Measurements from ENCODE around the gene DCAF8L2. TPM values are rescaled to one million over a fixed set of nuclear protein-coding genes. Genes with fewer than 3 reads are reported as not detected.
"Not testable (repeated sequence)": the region's sequence is repeated elsewhere in the genome, so short reads cannot be mapped to it uniquely, and the experiment has no call there.

Gene DCAF8L2
- 0.29 TPM in 1 of 2 replicates, not detected in the other for total RNA-seq
- long read RNA-seq: 0 reads

DNA sequence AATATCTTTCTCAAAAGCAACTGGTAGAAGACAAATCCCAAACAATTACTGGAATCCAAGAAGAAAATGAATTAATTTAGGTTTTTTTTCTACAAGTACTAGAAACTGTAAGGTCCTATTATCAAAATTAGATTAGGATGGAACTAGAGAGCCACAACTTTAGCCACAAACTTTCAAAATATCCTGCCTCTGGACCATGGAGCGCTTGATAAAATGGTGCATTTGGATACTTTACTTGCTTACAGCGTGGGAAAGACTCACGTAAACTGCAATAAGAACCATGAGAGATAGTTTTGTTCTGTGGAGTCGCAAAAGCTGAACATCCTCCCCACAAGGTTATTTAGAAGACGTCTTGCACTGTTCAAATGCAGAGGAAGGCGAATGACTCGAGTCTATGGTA lies at the start of gene DCAF8L2:
Gene DCAF8L2, plus strand, starts transcription at position 301 of the 400 bp plus-strand sequence. CDS start 156,552 bp downstream, outside the sequence.
- no peaks in the 10 kb centered on the region for H3K27me3 Mint-ChIP-seq
- TF ChIP-seq, protein P1, sequence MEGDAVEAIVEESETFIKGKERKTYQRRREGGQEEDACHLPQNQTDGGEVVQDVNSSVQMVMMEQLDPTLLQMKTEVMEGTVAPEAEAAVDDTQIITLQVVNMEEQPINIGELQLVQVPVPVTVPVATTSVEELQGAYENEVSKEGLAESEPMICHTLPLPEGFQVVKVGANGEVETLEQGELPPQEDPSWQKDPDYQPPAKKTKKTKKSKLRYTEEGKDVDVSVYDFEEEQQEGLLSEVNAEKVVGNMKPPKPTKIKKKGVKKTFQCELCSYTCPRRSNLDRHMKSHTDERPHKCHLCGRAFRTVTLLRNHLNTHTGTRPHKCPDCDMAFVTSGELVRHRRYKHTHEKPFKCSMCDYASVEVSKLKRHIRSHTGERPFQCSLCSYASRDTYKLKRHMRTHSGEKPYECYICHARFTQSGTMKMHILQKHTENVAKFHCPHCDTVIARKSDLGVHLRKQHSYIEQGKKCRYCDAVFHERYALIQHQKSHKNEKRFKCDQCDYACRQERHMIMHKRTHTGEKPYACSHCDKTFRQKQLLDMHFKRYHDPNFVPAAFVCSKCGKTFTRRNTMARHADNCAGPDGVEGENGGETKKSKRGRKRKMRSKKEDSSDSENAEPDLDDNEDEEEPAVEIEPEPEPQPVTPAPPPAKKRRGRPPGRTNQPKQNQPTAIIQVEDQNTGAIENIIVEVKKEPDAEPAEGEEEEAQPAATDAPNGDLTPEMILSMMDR (IDR thresholded peaks at IDR 0.05; ENCODE audit: unreplicated experiment): no peak
- no peak for DNase-seq (ENCODE audit: low spot score, unreplicated experiment)
- H3K36me3 Mint-ChIP-seq (ENCODE audit: insufficient read depth): no peaks in the 10 kb centered on the region
- no peak within 1 kb of the TSS for H3K27ac Mint-ChIP-seq
- H3K4me1 Mint-ChIP-seq (ENCODE audit: low read depth): peaks cover 7% of the 10 kb centered on the region
- H3K9me3 Mint-ChIP-seq (ENCODE audit: low read depth): peaks cover 18% of the 10 kb centered on the region
- no peak within 1 kb of the TSS for H3K4me3 Mint-ChIP-seq (ENCODE audit: low read depth)

DNA sequence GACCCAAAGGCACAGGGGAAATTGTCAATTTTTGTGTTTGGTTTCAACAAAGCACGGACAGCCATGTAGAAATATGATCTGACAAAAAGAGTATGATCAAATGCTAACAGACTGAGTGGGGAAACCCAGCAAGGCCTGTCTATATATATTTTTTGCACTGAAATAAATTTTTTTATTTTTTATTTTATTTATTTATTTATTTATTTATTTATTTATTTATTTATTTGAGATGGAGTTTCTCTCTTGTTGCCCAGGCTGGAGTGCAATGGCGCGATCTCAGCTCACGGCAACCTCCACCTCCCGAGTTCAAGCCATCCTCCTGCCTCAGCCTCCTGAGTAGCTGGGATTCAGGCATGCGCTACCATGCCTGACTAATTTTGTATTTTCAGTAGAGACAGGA lies 49.0 kb upstream of the DCAF8L2 start:
- not testable (repeated sequence) for H3K4me1 Mint-ChIP-seq (ENCODE audit: low read depth); H3K4me3 Mint-ChIP-seq (ENCODE audit: low read depth); DNase-seq (ENCODE audit: low spot score, unreplicated experiment); H3K36me3 Mint-ChIP-seq (ENCODE audit: insufficient read depth); H3K27me3 Mint-ChIP-seq; H3K27ac Mint-ChIP-seq
- H3K9me3 Mint-ChIP-seq (ENCODE audit: low read depth): peaks cover 25% of the 10 kb centered on the region

DNA sequence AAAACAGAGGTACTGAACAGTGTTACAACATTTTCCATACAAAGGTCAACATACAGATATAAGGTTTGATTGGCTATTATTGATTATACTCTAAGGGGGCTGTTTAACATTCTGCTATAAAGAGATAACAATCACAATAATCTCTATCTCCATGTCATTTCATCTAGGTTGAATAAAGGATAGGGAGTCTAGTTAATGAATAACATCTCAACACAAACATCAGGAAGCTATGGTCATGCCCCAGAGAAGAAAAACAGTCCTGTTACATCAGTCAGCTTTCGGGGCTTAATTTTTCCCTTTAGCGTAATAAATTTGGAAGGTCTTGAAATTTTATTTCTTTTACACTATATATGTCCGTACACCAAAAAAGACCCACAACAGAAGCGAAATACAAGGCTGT lies 41.5 kb upstream of the DCAF8L2 start:
- Mint-ChIP-seq H3K9me3 (ENCODE audit: low read depth) (peaks cover 45% of the 10 kb centered on the region), H3K36me3 (ENCODE audit: insufficient read depth) (peaks cover 1% of the 10 kb centered on the region), H3K27me3 (no peaks in the 10 kb centered on the region), H3K4me3 (ENCODE audit: low read depth) (no peak overlapping the region), H3K4me1 (ENCODE audit: low read depth) (peaks cover 7% of the 10 kb centered on the region), H3K27ac (peak overlapping the region; percentile 35)
- no peak for DNase-seq (ENCODE audit: low spot score, unreplicated experiment)
- TF ChIP-seq, protein P1 (IDR thresholded peaks at IDR 0.05; ENCODE audit: unreplicated experiment): no peak

DNA sequence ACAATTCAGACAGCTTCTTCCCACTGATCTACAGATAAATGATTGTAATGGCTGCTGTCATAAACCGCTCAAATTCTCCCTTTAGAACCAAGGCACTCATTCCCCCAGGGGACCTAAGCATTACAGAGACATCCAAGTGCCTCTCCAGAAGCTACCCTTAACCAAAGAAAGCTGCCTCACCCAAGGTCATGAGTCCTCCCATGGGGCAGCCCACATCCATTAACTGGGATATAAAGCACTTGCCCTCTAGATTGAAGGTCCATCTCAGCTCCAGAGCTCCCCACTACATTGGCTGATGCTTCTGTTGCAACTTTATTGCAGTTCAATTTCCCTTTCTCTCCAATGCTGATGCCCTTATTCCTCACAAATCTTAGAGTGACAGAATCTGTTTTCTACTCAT lies 40.5 kb upstream of the DCAF8L2 start:
- H3K9me3 Mint-ChIP-seq (ENCODE audit: low read depth): peaks cover 42% of the 10 kb centered on the region
- H3K27me3 Mint-ChIP-seq: no peaks in the 10 kb centered on the region
- TF ChIP-seq, protein P1 (IDR thresholded peaks at IDR 0.05; ENCODE audit: unreplicated experiment): no peak
- H3K36me3 Mint-ChIP-seq (ENCODE audit: insufficient read depth): peaks cover 1% of the 10 kb centered on the region
- no peak overlapping the region for H3K4me3 Mint-ChIP-seq (ENCODE audit: low read depth)
- peaks cover 7% of the 10 kb centered on the region for H3K4me1 Mint-ChIP-seq (ENCODE audit: low read depth)
- no peak for DNase-seq (ENCODE audit: low spot score, unreplicated experiment)
- H3K27ac Mint-ChIP-seq: no peak overlapping the region

DNA sequence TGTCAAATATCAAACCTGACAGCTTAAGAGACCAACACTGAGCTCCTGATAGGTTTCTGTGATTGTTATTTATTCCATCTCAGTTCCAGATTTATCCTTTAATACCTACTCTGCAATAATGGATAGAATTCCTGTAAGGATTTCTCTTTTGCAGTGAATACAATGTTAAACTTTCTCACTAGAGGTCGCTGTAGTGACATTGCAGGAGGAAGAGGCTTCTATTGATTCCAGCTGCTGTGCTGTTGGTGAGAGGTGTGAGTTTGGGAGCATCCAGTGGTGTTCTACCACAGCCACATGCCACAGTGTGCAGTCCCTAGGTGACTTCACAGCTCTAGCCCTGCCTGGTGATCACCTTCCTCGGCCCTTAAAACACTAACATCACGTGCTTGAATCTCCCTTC lies 34.6 kb upstream of the DCAF8L2 start:
- H3K4me1 Mint-ChIP-seq (ENCODE audit: low read depth): peaks cover 3% of the 10 kb centered on the region
- H3K4me3 Mint-ChIP-seq (ENCODE audit: low read depth): no peak overlapping the region
- no peak for DNase-seq (ENCODE audit: low spot score, unreplicated experiment)
- H3K27ac Mint-ChIP-seq: no peak overlapping the region
- TF ChIP-seq, protein P1 (IDR thresholded peaks at IDR 0.05; ENCODE audit: unreplicated experiment): peak; percentile 57
- H3K36me3 Mint-ChIP-seq (ENCODE audit: insufficient read depth): peaks cover 1% of the 10 kb centered on the region
- peaks cover 36% of the 10 kb centered on the region for H3K9me3 Mint-ChIP-seq (ENCODE audit: low read depth)
- no peaks in the 10 kb centered on the region for H3K27me3 Mint-ChIP-seq

DNA sequence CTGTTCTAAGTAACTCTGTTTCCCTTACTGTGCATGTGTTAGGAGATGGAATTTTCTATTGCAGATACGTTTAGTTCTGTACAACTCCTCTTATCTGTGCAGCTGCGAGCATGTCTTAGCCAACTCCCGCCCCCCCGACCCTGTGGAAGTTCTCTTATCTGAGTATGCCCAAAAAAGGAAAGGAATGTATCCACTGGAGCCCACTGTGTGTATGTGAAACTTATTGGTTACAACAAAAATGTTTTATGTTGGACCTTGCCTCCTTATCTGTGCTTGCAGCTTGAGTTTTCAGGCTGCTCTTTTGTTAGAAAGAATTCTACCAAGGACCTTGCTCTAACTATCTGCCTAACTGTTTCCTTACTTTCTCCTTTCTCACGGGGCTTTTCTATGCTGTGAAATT lies 24.2 kb upstream of the DCAF8L2 start:
- Mint-ChIP-seq H3K4me1 (ENCODE audit: low read depth) (peaks cover 15% of the 10 kb centered on the region), H3K27ac (peak overlapping the region; percentile 95)

More for the DNA sequence above, 24.2 kb upstream of the DCAF8L2 start:
- peaks cover 42% of the 10 kb centered on the region for H3K9me3 Mint-ChIP-seq (ENCODE audit: low read depth)
- TF ChIP-seq, protein P1 (IDR thresholded peaks at IDR 0.05; ENCODE audit: unreplicated experiment): no peak
- no peaks in the 10 kb centered on the region for H3K27me3 Mint-ChIP-seq
- DNase-seq (ENCODE audit: low spot score, unreplicated experiment): no peak
- peaks cover 10% of the 10 kb centered on the region for H3K36me3 Mint-ChIP-seq (ENCODE audit: insufficient read depth)
- no peak overlapping the region for H3K4me3 Mint-ChIP-seq (ENCODE audit: low read depth)

Data from progenitor cell of endocrine pancreas (in vitro differentiated cells).